Measurements from ENCODE around the gene MPZL1.

MPZL1 gene

GRCh38 chr1:167721617-167722151, at the start of gene MPZL1:
Gene MPZL1 (plus strand): TSS chr1:167721982. CDS start chr1:167722152, 170 bp downstream.
- DNase-seq, result peak; percentile 89

- no peak for DNase-seq
Observed at GRCh38 chr1:167672831-167673230, 49.0 kb upstream of the MPZL1 start.

GRCh38 chr1:167673265-167673664, 48.5 kb upstream of the MPZL1 start:
- DNase-seq, result no peak

- no peak for DNase-seq
Observed at GRCh38 chr1:167674156-167674555, 47.6 kb upstream of the MPZL1 start.

- DNase-seq, result no peak
Observed at GRCh38 chr1:167675440-167675839, 46.3 kb upstream of the MPZL1 start.

GRCh38 chr1:167676205-167676915, 45.4 kb upstream of the MPZL1 start:
- no peak for DNase-seq

GRCh38 chr1:167676916-167677848, 44.6 kb upstream of the MPZL1 start:
- no peak for DNase-seq

GRCh38 chr1:167678422-167678821, 43.4 kb upstream of the MPZL1 start:
- DNase-seq, result no peak

GRCh38 chr1:167678838-167679237, 42.9 kb upstream of the MPZL1 start:
- no peak for DNase-seq

- no peak for DNase-seq
Observed at GRCh38 chr1:167679714-167680113, 42.1 kb upstream of the MPZL1 start.

- DNase-seq, result no peak
Observed at GRCh38 chr1:167681024-167681423, 40.8 kb upstream of the MPZL1 start.

- DNase-seq, result no peak
Observed at GRCh38 chr1:167681451-167682098, 40.2 kb upstream of the MPZL1 start.

GRCh38 chr1:167683226-167683625, 38.6 kb upstream of the MPZL1 start:
- no peak for DNase-seq

- no peak for DNase-seq
Observed at GRCh38 chr1:167683641-167684502, 37.9 kb upstream of the MPZL1 start.

GRCh38 chr1:167685844-167686243, 35.9 kb upstream of the MPZL1 start:
- DNase-seq, result no peak

GRCh38 chr1:167687919-167688519, 33.8 kb upstream of the MPZL1 start:
- peak; percentile 35 for DNase-seq

- no peak for DNase-seq
Observed at GRCh38 chr1:167689567-167689920, 32.2 kb upstream of the MPZL1 start.

- no peak for DNase-seq
Observed at GRCh38 chr1:167690053-167690452, 31.7 kb upstream of the MPZL1 start.

- no peak for DNase-seq
Observed at GRCh38 chr1:167693425-167694045, 28.2 kb upstream of the MPZL1 start.

- DNase-seq, result no peak
Observed at GRCh38 chr1:167694691-167695090, 27.1 kb upstream of the MPZL1 start.

GRCh38 chr1:167695147-167695546, 26.6 kb upstream of the MPZL1 start:
- no peak for DNase-seq

Data from 8988T (cell line).